Type B pancreatic cell (in vitro differentiated cells): ENCODE data around the gene SCUBE2. TPM values are rescaled to one million over a fixed set of nuclear protein-coding genes. Genes with fewer than 3 reads are reported as not detected.

Source experiments
- DNase-seq: peaks from one replicate; pipeline ENCODE4 v3.0.0; 2021; ENCODE audit warnings: mixed read lengths; ENCODE audit not compliant: unreplicated experiment; ENCODE audit errors: extremely low spot score
- H3K27ac Mint-ChIP-seq: 2 replicates; pipeline ENCODE4 v1.8.0; 2021; ENCODE audit warnings: mild to moderate bottlenecking, mixed read lengths
- H3K27me3 Mint-ChIP-seq: 2 replicates; pipeline ENCODE4 v1.8.0; 2021; ENCODE audit warnings: mixed read lengths
- H3K36me3 Mint-ChIP-seq: 2 replicates; pipeline ENCODE4 v1.8.0; 2021; ENCODE audit warnings: mixed read lengths
- H3K4me1 Mint-ChIP-seq: one replicate; pipeline ENCODE4 v1.8.0; 2021; ENCODE audit warnings: mixed read lengths; ENCODE audit not compliant: unreplicated experiment
- H3K4me3 Mint-ChIP-seq: 2 replicates; pipeline ENCODE4 v1.8.0; 2021; ENCODE audit warnings: mild to moderate bottlenecking, mixed read lengths
- H3K9me3 Mint-ChIP-seq: 2 replicates; pipeline ENCODE4 v1.8.0; 2021; ENCODE audit warnings: mixed read lengths
- CTCF ChIP-seq: fragments of 200-600 bp; sonication (generic); conservative IDR thresholded peaks from 2 replicates; pipeline ENCODE4 v1.5.0; 2021; ENCODE audit warnings: antibody characterized with exemption, mild to moderate bottlenecking
- total RNA-seq: library from RNA; stranded (reverse); gene quantifications from 2 replicates; pipeline ENCODE4 v1.2.1, GENCODE V29; 2021; ENCODE audit warnings: low replicate concordance

The SCUBE2 gene
- total RNA-seq, 1 donor from 2014 or later: 7.9 TPM

- DNase-seq: no peak
- no peaks in the 10 kb centered on the region for H3K9me3 Mint-ChIP-seq
- no peak for TF ChIP-seq CTCF
- no peaks in the 10 kb centered on the region for H3K36me3 Mint-ChIP-seq
- H3K4me1 Mint-ChIP-seq: no peaks in the 10 kb centered on the region
- H3K27ac Mint-ChIP-seq: no peak overlapping the region
- H3K4me3 Mint-ChIP-seq: no peak overlapping the region
- H3K27me3 Mint-ChIP-seq: peaks cover 7% of the 10 kb centered on the region
Measured at GRCh38 chr11:9029422-9029821, 62.0 kb downstream of the SCUBE2 start.

GRCh38 chr11:9028581-9028980 is 62.8 kb downstream of the SCUBE2 start:
- DNase-seq: no peak
- Mint-ChIP-seq H3K27ac (no peak overlapping the region), H3K4me3 (no peak overlapping the region), H3K4me1 (no peaks in the 10 kb centered on the region), H3K27me3 (peaks cover 8% of the 10 kb centered on the region), H3K36me3 (no peaks in the 10 kb centered on the region), H3K9me3 (no peaks in the 10 kb centered on the region)
- no peak for TF ChIP-seq CTCF

GRCh38 chr11:9025101-9025850 is 66.1 kb downstream of the SCUBE2 start:
- Mint-ChIP-seq H3K9me3 (no peaks in the 10 kb centered on the region), H3K4me1 (no peaks in the 10 kb centered on the region), H3K27me3 (peaks cover 22% of the 10 kb centered on the region), H3K36me3 (no peaks in the 10 kb centered on the region), H3K27ac (no peak overlapping the region), H3K4me3 (no peak overlapping the region)
- no peak for DNase-seq
- TF ChIP-seq CTCF: no peak

- TF ChIP-seq CTCF: no peak
- H3K36me3 Mint-ChIP-seq: no peaks in the 10 kb centered on the region
- no peaks in the 10 kb centered on the region for H3K4me1 Mint-ChIP-seq
- no peak for DNase-seq
- H3K9me3 Mint-ChIP-seq: no peaks in the 10 kb centered on the region
- H3K27ac Mint-ChIP-seq: no peak overlapping the region
- no peak overlapping the region for H3K4me3 Mint-ChIP-seq
- H3K27me3 Mint-ChIP-seq: peaks cover 21% of the 10 kb centered on the region
Measured at GRCh38 chr11:9022961-9023680, 68.3 kb downstream of the SCUBE2 start.

GRCh38 chr11:9020916-9021315 is 70.5 kb downstream of the SCUBE2 start:
- Mint-ChIP-seq H3K4me1 (no peaks in the 10 kb centered on the region), H3K27ac (no peak overlapping the region), H3K36me3 (no peaks in the 10 kb centered on the region), H3K27me3 (peaks cover 22% of the 10 kb centered on the region), H3K4me3 (no peak overlapping the region), H3K9me3 (no peaks in the 10 kb centered on the region)
- DNase-seq: no peak
- no peak for TF ChIP-seq CTCF
